ENCODE measurements around the gene ZNF428.
"Not testable (repeated sequence)": the region's sequence is repeated elsewhere in the genome, so short reads cannot be mapped to it uniquely, and the experiment has no call there.

Gene ZNF428, protein sequence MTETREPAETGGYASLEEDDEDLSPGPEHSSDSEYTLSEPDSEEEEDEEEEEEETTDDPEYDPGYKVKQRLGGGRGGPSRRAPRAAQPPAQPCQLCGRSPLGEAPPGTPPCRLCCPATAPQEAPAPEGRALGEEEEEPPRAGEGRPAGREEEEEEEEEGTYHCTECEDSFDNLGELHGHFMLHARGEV

DNA sequence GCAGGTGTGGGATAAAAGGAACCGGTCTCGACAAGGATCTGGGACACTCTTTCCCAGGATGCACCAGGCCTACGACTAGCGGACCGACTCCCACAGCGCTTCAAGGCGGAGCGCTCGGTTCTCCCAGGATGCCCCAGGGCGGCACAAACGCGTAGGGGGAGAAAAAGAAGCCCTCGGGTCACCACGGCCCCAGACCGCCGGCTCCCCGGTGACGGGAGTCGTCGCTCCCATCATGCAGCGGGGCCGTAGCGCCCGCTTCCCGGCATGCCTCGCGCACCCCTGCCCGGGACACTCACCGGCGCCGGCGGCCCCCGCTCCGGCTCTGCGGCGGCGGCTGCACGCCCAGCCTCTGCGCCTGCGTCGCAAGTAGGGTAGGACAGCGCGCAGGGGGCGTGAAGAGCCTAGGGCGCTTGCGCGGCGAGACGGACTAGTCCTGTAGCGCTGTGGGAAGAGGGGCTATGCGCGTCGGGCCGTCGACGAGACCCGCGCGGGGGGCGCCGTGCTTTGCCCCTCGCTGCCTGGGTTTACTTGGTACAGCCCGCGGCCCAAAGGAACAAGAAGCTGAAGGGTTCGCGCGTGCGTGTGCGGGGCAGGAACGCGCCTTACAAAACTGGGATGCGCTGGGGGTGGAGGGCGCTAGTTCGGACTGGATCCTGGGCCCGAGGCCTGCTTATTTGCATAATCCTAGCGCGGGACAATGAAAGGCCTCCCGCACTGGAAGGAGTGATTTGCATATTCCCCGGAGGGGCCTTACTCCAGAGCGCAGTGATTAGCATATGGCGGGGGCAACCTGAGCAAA, at the start of gene ZNF428:
Gene ZNF428, minus strand, starts transcription at position 368 of the 799 bp plus-strand sequence. CDS start 5,325 bp downstream, outside the sequence.
- DNase-seq = peak; percentile 94

DNA sequence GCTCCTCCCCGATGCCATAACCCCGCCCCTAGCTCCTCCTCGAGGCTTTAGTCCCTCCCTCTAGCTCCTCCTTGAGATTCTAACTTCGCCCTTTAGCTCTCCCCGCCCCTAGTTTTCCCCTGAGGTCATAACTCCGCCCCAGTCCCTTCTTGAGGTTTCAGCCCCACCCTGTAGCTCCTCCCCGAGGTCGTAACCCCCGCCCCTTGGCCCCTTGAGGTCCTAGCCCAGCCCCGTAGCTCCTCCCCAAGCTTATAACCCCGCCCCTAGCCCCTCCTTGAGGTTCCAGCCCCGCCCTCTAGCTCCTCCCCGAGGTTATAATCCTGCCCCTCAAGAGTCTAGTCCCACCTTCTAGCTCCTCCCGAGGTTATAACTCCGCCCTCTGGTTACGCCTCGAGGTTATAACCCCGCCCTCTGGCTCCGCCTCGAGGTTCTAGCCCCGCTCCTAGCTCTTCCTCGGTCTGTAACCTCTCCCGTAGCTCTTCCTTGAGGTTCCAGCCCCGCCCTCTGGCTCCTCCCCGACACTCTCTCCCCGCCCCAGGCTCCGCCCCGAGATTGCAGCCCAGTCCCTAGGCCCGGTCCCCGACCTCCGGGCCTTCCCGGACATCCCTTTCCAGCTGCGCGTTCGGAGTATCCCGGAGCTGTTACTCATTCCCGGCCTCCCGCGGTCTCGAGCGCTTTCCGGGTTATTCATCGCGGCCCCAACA, 49.1 kb upstream of the ZNF428 start:
- DNase-seq = peak; percentile 100

DNA sequence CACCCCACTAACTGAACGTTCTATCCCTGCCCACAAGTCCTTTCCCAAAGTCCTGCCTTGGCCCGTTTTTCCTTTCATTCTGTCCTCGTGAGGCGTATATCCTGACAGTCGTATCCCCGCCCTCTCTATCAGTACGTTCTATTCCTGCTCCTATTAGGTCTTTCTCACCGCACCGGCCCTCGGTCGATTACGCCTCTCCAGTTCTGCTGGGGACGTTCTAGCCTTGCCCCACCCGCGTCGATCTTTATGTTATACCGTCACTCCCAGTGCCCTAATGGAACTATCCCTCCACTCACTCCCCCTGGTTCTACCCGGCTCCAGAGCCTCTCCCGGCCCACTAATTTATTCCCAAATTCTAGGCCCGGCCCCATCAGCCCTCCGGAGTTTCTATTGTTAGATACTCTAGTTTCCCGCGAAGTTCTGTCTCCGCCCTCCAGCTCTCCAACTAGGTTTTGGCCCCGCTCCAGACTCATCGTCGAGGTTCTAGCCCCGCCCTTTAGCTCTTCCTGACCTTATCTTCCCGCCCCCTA, 48.5 kb upstream of the ZNF428 start:
- no peak for DNase-seq

DNA sequence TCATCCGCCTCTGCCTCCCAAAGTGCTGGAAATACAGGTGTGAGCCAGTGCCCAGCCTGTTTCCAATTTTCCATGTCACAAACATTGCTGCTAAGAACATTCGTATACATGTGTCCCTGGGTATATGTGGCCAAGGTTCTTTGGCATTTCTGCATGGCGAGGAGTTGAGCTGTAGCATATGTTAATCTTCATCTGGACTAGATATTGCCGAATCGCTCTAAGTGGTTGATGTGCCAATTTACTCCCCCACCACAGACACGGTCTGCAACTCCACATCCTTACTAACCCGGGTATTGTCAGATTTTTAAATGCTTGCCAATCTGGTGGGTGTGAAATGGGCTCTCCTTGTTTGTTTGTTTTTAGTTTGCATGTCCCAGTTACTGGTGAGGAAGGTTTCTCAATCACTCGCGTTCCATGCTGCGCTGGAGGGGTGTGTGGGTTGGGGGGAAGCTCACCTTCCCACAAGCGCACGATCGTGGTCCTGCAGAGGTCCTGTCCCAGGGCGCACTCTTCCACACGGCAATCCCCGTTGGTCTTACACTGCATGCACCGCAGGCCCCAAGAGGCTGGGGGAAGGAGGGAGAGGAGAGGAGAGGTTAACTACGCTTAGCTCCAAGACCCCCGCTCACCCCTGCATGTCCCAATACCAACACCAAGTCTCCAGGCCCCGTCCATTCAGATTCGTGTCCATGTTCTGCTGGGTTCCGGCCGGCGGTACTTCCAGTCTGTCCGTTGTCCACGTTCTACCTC, 47.9 kb upstream of the ZNF428 start:
- DNase-seq = no peak

DNA sequence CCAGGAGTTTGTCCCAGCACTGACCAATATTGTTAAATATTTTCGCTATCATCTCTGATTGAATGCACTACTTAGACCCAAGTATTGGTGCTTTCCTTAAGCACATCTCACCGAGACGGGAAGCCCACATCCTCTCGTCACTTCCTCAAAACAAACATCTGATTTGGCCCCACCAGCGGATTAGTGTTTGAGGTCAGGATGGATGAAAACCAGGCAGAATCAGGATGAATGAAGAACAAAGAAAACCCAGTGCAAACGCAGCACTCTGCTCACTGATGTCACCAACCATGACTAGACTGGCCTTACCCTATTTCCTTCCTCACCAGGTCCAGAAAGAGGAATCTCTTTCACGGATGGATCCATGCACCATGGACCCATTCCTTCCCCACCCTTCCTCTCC, 44.6 kb upstream of the ZNF428 start:
- DNase-seq = no peak

DNA sequence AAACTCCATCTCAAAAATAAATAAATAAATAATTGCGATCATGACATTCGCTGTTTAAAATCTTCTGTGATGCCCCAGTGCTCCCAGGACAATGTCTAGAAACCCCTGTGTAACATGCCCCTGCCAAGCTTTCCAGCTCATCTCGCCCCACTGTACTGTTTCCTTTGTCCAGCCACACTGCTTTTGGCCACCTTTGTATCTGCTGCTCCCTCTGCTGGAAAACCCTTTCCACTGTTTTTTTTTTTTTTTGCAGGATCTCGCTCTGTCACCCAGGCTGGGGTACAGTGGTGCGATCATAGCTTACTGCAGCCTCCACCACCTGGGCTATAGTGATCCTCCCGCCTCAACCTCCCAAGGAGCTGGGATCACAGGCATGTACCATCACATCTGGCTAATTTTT, 43.1 kb upstream of the ZNF428 start:
- DNase-seq = no peak

DNA sequence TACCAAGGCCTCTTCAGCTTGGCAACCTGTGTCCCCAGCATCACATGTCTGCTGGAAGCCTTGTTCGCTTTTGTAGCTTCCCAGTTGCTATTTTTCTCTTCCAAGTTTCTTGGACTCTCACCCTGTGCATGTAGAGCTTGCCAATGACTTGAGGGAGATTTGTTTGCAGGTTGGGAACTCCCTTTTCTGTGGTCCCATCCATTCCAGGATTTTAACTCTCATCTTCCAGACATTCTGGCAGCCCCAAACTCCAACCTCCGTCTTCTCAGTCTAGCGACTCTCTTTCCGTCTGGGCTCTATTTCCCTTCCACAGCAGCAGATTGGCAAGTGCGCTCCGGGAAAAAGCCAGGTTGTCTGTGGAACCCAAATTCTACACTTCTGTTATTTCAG, 41.5 kb upstream of the ZNF428 start:
- DNase-seq = no peak

DNA sequence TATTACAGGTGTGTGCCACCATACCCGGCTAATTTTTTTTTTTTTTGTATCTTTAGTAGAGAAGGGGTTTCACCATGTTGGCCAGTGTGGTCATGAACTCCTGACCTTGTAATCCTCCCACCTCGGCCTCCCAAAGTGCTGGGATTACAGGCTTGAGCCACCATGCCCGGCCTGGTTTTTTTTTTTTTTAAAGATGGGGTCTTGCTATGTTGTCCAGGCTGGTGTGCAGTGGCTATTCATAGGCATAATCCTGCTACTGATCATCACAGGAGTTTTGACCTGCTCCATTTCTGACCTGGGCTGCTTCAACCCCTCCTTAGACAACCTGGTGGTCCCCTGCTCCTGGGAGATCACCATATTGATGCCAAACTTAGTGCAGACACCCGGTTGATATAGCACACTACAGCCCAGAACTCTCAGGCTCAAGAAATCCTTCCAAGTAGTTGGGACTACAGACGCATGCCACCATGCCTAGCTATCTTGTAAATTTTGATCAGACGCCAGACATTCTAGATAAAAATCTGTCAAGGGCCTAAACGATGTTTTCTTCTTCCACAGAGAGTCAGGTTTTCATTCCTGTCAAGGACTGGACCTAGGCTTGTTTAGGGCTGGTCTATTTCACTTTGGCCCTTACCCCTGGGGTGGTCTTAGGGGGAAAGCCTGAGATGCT, 41.0 kb upstream of the ZNF428 start:
- no peak for DNase-seq

DNA sequence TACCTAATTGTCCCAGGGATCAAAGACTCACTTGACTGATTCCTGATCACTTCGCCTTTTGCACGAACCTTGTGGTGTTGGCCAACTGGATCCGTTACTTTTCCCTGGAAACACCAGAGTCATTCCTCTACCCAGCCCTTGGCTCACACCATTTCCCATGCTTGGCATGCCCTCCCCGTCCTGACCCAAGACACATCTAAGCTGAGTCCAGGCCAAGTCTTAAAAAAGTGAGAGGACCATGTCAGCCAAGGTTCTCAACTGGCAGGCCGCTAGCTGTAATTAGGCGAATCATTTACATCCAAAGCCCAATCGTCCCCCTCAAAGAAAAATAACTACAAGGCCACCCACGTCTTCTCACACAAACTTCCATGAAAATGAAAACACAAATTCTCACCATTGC, 39.1 kb upstream of the ZNF428 start:
- no peak for DNase-seq

DNA sequence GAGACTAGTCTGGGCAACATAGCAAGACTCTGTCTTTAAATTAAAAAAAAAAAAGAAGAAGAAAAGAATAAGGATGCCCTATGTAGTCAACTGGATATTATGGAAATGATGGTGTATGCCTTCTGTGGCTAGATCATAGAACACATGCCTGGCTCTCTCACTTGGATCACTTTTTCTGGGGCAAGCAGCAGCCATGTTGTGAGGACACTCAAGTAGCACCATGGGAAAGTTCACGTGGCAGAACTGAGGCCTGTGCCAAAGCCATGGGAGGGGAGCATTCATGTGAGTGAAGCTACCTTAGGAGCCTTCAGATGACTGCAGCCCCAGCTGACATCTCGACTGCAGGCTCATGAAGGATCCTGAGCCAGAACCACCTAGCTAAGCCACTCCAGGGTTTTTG, 38.6 kb upstream of the ZNF428 start:
- DNase-seq = no peak

DNA sequence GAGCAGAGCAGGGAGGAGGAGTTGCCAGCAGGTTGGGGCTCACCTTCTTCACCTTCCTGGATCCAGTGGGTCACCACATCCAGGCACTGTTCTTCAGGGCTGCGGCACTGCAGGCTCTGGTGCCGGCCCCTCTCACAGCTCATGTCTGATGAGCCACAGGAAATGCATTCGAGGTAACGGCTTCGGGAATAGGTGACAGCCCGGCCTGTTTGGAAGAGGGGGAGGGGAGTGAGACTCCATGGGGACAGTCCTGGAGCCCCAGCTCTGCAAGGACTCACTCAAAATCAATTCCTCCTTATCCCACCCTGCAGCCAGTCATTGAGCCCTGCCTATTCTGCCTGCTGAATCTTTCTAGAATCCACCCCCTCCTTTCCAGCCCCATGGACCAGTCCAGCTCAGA, 37.0 kb upstream of the ZNF428 start:
- no peak for DNase-seq

DNA sequence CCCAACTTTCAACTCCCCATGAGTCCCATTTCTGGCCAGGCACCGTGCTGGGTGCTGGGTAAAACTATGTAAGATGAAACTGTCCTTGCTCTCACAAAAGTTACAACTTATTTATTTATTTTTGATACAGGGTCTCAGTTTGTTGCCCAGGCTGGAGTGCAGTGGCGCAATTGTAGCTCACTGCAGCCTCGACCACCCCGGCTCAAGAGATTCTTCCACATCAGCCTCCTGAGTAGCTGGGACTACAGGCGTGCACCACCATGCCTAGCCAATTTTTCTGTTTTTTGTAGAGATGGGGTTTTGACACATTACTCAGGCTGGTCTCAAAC, 33.1 kb upstream of the ZNF428 start:
- DNase-seq = no peak

DNA sequence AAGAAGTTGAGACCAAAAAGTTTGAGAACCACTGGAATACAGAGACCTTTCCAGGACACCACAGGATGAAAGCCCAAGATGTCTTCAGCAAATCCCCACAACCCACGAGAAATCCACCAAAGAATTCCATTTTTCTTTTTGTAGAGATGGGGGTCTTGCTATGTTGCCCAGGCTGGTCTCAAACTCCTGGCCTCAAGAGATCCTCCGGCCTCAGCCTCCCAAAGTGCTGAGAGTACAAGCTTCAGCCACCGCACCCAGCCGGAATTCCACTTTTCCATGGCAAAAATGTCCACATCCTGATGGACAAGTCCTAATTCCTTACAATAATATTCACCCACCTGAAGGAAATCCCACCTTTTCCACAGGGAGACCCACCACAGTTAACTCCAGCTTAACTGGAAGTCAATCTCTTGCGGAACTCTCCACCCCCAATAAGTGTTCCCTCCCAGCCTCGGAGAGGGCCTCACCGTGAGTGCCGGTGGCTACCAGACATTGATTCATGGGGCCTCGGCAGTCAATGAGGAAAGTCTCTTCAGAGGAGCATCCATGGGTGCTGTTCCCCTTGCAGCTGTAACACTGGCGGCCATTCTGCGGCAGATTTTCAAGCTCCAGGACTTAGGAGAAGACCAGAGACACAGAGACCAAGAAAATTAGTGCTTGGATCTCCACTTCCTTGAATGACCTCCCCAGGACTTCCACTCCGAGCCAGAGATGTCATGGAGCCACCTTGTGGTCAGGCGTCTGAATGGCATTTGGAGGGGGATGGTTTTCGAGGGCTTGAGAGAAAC, 32.5 kb upstream of the ZNF428 start:
- DNase-seq = peak; percentile 12

DNA sequence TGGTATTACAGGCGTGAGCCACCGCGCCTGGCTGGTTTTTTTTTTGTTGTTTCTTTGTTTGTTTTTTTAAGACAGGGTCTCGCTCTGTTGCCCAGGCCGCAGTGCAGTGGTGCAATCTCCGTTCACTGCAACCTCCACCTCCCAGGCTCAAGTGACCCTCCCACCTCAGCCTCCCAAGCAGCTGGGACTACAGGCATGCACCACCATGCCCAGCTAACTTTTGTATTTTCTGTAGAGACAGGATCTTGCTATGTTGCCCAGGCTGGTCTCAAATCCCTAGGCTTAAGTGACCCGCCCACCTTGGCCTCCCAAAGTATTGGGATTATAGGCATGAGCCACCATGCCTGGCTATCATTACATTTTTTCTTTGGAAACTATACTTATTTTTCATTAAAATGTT, 30.8 kb upstream of the ZNF428 start:
- DNase-seq = not testable (repeated sequence)

DNA sequence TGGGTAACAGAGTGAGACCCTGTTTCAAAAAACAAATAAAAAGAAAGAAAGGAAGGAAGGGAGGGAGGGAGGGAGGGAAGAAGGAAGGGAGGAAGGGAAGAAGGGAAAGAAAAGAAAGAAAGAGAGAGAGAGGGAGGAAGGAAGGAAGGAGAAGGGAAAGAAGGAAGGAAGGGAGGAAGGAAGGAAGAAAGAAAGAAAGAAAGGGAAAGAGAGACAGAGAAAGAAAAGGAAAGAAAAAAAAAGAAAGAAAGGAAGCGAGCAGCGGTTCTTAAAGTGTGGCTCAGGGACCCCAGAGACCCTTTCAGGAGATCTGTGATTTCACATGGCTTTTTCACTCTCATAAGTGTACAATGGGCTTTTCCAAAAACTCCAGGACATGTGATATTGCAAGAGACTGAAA, 30.1 kb upstream of the ZNF428 start:
- DNase-seq = no peak

DNA sequence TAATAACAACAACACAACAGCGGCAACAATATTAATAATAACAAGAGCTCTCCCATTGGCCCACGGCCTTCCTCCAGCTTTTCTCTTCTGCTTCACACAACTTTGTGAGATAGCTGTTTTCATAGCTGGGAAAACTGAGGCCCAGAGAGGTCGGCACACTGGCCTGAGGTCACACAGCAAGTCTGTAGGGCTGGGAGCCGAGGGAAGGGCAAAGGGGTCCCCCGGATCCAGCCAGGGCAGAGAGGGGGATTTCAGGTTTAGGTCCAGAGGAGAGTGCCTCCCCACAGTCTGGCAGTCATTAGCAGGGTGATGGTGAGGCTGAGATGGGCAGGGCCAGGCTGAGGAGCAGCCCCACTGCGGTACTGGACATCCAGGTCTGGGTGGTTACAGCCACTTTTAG, 29.2 kb upstream of the ZNF428 start:
- no peak for DNase-seq

DNA sequence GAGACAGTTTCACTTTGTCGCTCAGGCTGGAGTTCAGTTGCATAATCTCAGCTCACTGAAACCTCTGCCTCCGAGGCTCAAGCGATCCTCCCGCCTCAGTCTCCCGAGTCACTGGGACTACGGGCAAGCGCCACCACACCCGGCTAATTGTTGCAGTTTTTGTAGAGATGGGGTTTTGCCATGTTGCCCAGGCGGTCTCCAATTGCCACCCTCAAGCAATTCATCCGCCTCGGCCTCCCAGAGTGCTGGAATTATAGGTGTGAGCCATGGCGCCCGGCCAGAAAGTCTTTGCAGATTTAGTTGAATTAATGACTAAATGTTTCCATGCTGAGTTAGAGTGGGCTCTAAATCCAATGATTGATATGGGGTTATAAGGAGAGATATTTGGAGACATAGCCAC, 24.8 kb upstream of the ZNF428 start:
- DNase-seq = no peak

DNA sequence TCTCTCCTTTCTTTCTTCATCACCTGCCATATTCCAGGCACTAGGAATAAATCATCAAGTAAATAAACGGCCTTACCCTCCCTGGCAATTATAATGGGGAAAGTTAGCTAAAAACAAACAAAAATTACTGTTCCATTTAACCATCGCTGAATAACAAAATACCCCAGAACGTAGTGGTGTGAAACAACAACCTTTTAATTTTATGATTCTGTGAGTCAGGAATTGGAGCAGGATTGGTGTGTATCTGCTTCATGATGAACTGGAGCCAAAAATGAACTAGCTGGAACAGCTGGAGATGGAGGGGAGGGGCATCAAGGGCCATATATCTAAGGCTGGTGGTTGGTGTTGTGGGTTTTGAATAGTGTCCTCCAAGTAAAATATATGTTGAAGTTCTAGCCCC, 23.9 kb upstream of the ZNF428 start:
- DNase-seq = peak; percentile 63

DNA sequence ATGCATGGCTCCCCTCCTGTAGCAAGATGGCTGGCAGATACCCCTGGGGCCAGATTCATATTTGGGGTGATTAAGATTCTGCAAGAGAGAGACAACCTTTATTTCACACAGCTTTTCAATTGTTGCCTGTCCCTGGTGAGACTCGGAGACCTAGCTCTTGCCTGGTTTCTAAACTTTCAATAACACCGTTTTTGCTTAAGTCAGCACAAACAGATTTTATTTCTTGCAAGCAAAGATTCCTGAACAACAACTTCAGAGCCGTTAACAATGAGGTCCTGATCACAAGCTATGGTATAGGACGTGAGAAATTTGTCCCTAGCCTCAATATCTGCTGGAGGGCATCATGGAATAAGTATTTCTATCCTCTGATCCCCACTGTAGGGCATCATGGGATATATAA, 23.1 kb upstream of the ZNF428 start:
- no peak for DNase-seq

DNA sequence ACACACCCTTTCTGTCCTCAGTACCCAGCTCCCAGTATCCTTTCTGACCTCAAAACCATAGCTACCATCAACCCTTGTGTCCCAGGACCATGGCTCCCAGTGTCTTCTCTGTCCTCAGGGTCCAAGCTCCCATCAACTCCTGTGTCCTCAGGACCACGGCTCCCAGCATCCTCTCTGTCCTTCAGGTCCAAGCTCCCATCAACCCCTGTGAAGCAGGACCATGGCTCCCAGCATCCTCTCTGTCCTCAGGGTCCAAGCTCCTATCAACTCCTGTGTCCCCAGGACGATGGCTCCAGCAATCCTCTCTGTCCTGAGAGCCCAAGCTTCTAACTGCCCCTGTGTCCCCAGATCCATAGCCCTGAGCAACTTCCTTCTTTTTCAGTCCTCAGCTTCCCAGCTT, 21.9 kb upstream of the ZNF428 start:
- DNase-seq = no peak

DNA sequence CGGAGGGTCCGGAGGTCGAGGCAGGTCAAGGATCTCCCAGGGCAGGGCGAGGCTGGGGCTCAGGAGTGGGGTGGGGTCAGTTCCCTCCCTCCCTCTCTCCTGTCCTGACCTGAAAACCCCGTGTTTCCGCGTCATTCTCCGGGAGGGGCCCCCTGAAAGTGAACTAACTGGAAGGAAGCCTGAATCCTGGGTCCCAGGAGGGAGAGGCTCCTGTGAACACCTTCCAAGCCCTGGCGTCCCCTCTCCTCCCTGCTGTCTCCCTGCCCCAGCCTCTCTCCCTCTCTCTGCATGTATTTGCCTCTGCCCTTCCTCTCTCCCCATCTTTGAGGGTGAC, 21.0 kb upstream of the ZNF428 start:
- DNase-seq = no peak

All from NCI-H1105 (cell line).